B cell (primary cell): ENCODE measurements around the gene SEC24A. TPM values are rescaled to one million over a fixed set of nuclear protein-coding genes. Genes with fewer than 3 reads are reported as not detected.

Experiments used
- ATAC-seq: fragments of 200-7000 bp; cut with Tn5 transposase; one replicate; pipeline ENCODE4 v1.10.0; 2021; ENCODE audit warnings: low read depth, mild to moderate bottlenecking, moderate number of reproducible peaks, moderate library complexity
- CTCF ChIA-PET: fragments of 350-600 bp; sonication (Branson Sonifier 250); formaldehyde crosslinking; loops from one replicate; lab custom pipeline; 2021; ENCODE audit warnings: antibody characterized with exemption, inconsistent platforms; lab: Charles Lee
- POLR2A ChIA-PET: fragments of 350-600 bp; sonication (Branson Sonifier 250); formaldehyde crosslinking; loops from one replicate; lab custom pipeline; 2021; ENCODE audit warnings: antibody characterized with exemption; lab: Charles Lee
- DNase-seq: peaks from one replicate; pipeline ENCODE4 v3.0.0; 2013
- H2AFZ ChIP-seq: 2 replicates; pipeline ENCODE4 v1.6.1; 2012; ENCODE audit warnings: mild to moderate bottlenecking, low read depth, low read length; ENCODE audit not compliant: insufficient read depth, poor library complexity, severe bottlenecking
- H3K27ac ChIP-seq, 2 donors: 1 replicate in 1 of 2; 2 replicates in 1 of 2; pipeline ENCODE4 v1.5.1; 2012 to 2013; ENCODE audit warnings: low read length in 2 of 2, mild to moderate bottlenecking in 2 of 2, moderate library complexity in 1 of 2
- H3K27me3 ChIP-seq, 4 experiments: fragments of 200-600 bp in 1 of 4; sonication (generic) in 1 of 4; replicated peaks in 1 of 4; 1 replicate in 2 of 4; 2 replicates in 2 of 4; pipeline versions ENCODE4 v1.6.1 to v1.7.0; 2013 to 2016; ENCODE audit warnings: low read length in 3 of 4, mild to moderate bottlenecking in 2 of 4, mixed read lengths in 1 of 4, moderate library complexity in 1 of 4; ENCODE audit not compliant: insufficient read depth in 4 of 4, control insufficient read depth in 3 of 4; ENCODE audit errors: control extremely low read depth in 1 of 4
- H3K36me3 ChIP-seq, 2 experiments: replicated peaks in 1 of 2; 1 replicate in 1 of 2; 2 replicates in 1 of 2; pipeline versions ENCODE4 v1.6.1 to v1.7.1; 2013; ENCODE audit warnings: low read length in 1 of 2; ENCODE audit not compliant: insufficient read depth in 2 of 2, control insufficient read depth in 1 of 2; ENCODE audit errors: control extremely low read depth in 1 of 2, extremely low read depth in 1 of 2
- H3K4me1 ChIP-seq, 2 donors: fragments of 200-600 bp in 1 of 2; sonication (generic) in 1 of 2; 1 replicate in 1 of 2; 2 replicates in 1 of 2; pipeline versions ENCODE4 v1.5.1 to v1.6.1; 2013 to 2017; ENCODE audit warnings: low read length in 2 of 2; ENCODE audit not compliant: control insufficient read depth in 2 of 2, insufficient read depth in 2 of 2
- H3K4me2 ChIP-seq: replicated peaks from 2 replicates; pipeline ENCODE3; 2012; ENCODE audit warnings: mild to moderate bottlenecking, low read depth, low read length; ENCODE audit not compliant: poor library complexity, severe bottlenecking
- H3K4me3 ChIP-seq, 5 experiments: fragments of 200-600 bp in 1 of 5; sonication (generic) in 1 of 5; 1 replicate in 3 of 5; 2 replicates in 2 of 5; pipeline versions ENCODE4 v1.5.1 to v1.7.0; 2011 to 2016; ENCODE audit warnings: low read length in 4 of 5, mild to moderate bottlenecking in 4 of 5, low read depth in 2 of 5, control low read depth in 1 of 5, moderate library complexity in 1 of 5; ENCODE audit not compliant: insufficient read depth in 1 of 5; ENCODE audit errors: control extremely low read depth in 1 of 5, extremely low read depth in 1 of 5
- H3K79me2 ChIP-seq: fragments of 200-600 bp; sonication (generic); one replicate; pipeline ENCODE4 v1.6.0; 2016; ENCODE audit warnings: low read length; ENCODE audit not compliant: control insufficient read depth, insufficient read depth
- H3K9ac ChIP-seq: fragments of 200-600 bp; sonication (generic); 2 replicates; pipeline ENCODE4 v1.6.1; 2017; ENCODE audit warnings: mild to moderate bottlenecking, low read length, moderate library complexity
- H3K9me3 ChIP-seq, 3 donors: one replicate each; pipeline versions ENCODE4 v1.6.1 to v1.7.1; 2013; ENCODE audit warnings: low read length in 2 of 3; ENCODE audit not compliant: control insufficient read depth in 2 of 3, insufficient read depth in 1 of 3; ENCODE audit errors: control extremely low read depth in 1 of 3
- H4K20me1 ChIP-seq: 2 replicates; pipeline ENCODE4 v1.6.0; 2012; ENCODE audit warnings: mild to moderate bottlenecking, low read length; ENCODE audit not compliant: insufficient read depth, control insufficient read depth, poor library complexity, severe bottlenecking
- H3K27ac Mint-ChIP-seq: one replicate; pipeline ENCODE4 v1.8.0; 2021; ENCODE audit warnings: mixed read lengths
- H3K27me3 Mint-ChIP-seq: one replicate; pipeline ENCODE4 v1.8.0; 2021; ENCODE audit warnings: mixed read lengths
- H3K4me1 Mint-ChIP-seq: one replicate; pipeline ENCODE4 v1.8.0; 2021; ENCODE audit warnings: mixed read lengths
- H3K4me3 Mint-ChIP-seq: one replicate; pipeline ENCODE4 v1.8.0; 2021; ENCODE audit warnings: mixed read lengths
- H3K9me3 Mint-ChIP-seq: one replicate; pipeline ENCODE4 v1.8.0; 2022; ENCODE audit warnings: mixed read lengths; ENCODE audit not compliant: insufficient read depth
- CTCF ChIP-seq: fragments of 200-600 bp; IDR thresholded peaks from one replicate; pipeline ENCODE4 v1.8.0; 2022; ENCODE audit warnings: antibody characterized with exemption, mild to moderate bottlenecking
- EZH2 ChIP-seq: IDR thresholded peaks from 2 replicates; pipeline ENCODE4 v1.6.1; 2012; ENCODE audit warnings: borderline replicate concordance, low read depth, mild to moderate bottlenecking, moderate library complexity, low read length; ENCODE audit not compliant: insufficient read depth, poor library complexity, severe bottlenecking
- WGBS: methylation state at CpG from one replicate; pipeline ENCODE4 v1.1.5; 2013; ENCODE audit warnings: missing lambda C conversion rate; ENCODE audit not compliant: insufficient coverage; 5-methylcytosine and 5-hydroxymethylcytosine counted together
- intact Hi-C: fragments of 100-400 bp; cut with micrococcal nuclease; formaldehyde crosslinking; loops from one replicate; pipeline ENCODE4 v1.10.0; 2022
- polyA plus RNA-seq: library from polyadenylated mRNA; depleted of rRNA; stranded (reverse); fragments of >200 nt; gene quantifications from 2 replicates; pipeline ENCODE4 v1.2.3, GENCODE V29; 2012
- total RNA-seq, 2 donors: library from RNA; stranded (reverse); fragments of 120-200 nt in 1 of 2; gene quantifications; 1 replicate in 1 of 2; 2 replicates in 1 of 2; pipeline versions ENCODE4 v1.2.3 to v1.2.4, GENCODE V29; 2013 to 2022

SEC24A gene
- total and polyA plus RNA-seq, 2 donors (not counting 1 experiment from before 2014, with no cell fraction given) = 6.9 to 13.0 TPM

- Histone ChIP-seq H4K20me1 (no peaks in the 10 kb centered on the region), H3K4me1 (no peaks in the 10 kb centered on the region), H3K4me3 (no peak overlapping the region), H3K27me3 (no peaks in the 10 kb centered on the region), H3K9ac (no peak overlapping the region), H3K9me3 (no peaks in the 10 kb centered on the region), H3K36me3 (peaks cover 8 to 29% of the 10 kb centered on the region in 2 experiments), H3K79me2 (no peaks in the 10 kb centered on the region), H2AFZ (no peak overlapping the region), H3K27ac (no peak overlapping the region), H3K4me2 (no peak overlapping the region)
- Mint-ChIP-seq H3K9me3 (no peaks in the 10 kb centered on the region), H3K4me1 (no peaks in the 10 kb centered on the region), H3K27me3 (no peaks in the 10 kb centered on the region), H3K4me3 (no peak overlapping the region), H3K27ac (no peak overlapping the region)
- ATAC-seq (no peak), DNase-seq (no peak)
- POLR2A ChIA-PET = interaction anchor here (1.1 kb wide), 1 partner anchor 16 kb away, joined by 6 read pairs; no protein-coding TSS in a partner anchor
- 100% methylated on average over 4 of the region's 5 CpGs for WGBS
- intact Hi-C loops = no loop called here
- no peak for TF ChIP-seq EZH2
- no peak for TF ChIP-seq CTCF
- CTCF ChIA-PET = interaction anchor here (0.6 kb wide), 1 partner anchor 18 kb away, joined by 3 read pairs; no protein-coding TSS in a partner anchor
These were observed 34.0 kb upstream of the SEC24A start for GRCh38 chr5:134614450-134615085.

DNA sequence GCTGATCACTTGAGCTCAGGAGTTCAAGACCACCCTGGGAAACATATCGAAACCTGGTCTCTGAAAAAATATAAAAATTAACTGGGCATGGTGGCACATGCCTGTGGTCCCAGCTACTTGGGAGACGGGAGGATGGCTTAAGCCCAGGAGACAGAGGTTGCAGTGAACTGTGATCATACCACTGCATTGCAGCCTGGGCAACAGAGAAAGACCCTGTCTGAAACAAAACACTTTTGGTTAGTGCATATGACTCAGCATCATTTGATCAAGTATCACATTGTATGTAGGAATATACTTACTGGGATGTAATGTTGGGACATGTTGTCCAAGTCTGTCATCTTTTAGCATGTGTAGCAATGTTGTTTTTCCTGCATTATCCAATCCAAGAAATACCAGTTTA, 28.0 kb upstream of the SEC24A start:
- Mint-ChIP-seq H3K9me3 (no peaks in the 10 kb centered on the region), H3K27me3 (no peaks in the 10 kb centered on the region), H3K4me3 (no peak overlapping the region), H3K27ac (no peak overlapping the region), H3K4me1 (peaks cover 7% of the 10 kb centered on the region)
- DNase-seq (no peak), ATAC-seq (no peak)
- ChIA-PET POLR2A (no interaction called here), CTCF (interaction anchor here (0.6 kb wide), 1 partner anchor 319 kb away, joined by 3 read pairs; no protein-coding TSS in a partner anchor)
- no peak overlapping the region for H3K4me3 ChIP-seq
- H4K20me1 ChIP-seq = no peaks in the 10 kb centered on the region
- peaks cover 29% of the 10 kb centered on the region for H3K79me2 ChIP-seq
- no peak overlapping the region for H3K9ac ChIP-seq
- intact Hi-C loops = no loop called here
- no peak overlapping the region for H3K4me2 ChIP-seq
- H3K4me1 ChIP-seq = no peaks in the 10 kb centered on the region
- TF ChIP-seq CTCF = no peak
- no peak for TF ChIP-seq EZH2
- no peaks in the 10 kb centered on the region for H3K9me3 ChIP-seq
- H2AFZ ChIP-seq = no peak overlapping the region
- H3K27me3 ChIP-seq = no peaks in the 10 kb centered on the region
- 96% methylated on average over 2 of the region's 2 CpGs for WGBS
- H3K36me3 ChIP-seq = peaks cover 2 to 24% of the 10 kb centered on the region in 2 experiments
- H3K27ac ChIP-seq = no peak overlapping the region
